A549 treated with Mapracorat at 1 μM for 4 hours (cell line): ENCODE results near the gene SLC17A8. TPM values are rescaled to one million over a fixed set of nuclear protein-coding genes. Genes with fewer than 3 reads are reported as not detected.

Source experiments
- total RNA-seq: library from RNA; stranded (reverse); fragments of 200-300 nt; extraction: Qiagen RNA extraction; gene quantifications from 5 replicates; pipeline ENCODE4 v1.2.3, GENCODE V29; 2022

SLC17A8 gene
- 0.03 TPM in 1 of 5 replicates, not detected in the others for total RNA-seq

DNA sequence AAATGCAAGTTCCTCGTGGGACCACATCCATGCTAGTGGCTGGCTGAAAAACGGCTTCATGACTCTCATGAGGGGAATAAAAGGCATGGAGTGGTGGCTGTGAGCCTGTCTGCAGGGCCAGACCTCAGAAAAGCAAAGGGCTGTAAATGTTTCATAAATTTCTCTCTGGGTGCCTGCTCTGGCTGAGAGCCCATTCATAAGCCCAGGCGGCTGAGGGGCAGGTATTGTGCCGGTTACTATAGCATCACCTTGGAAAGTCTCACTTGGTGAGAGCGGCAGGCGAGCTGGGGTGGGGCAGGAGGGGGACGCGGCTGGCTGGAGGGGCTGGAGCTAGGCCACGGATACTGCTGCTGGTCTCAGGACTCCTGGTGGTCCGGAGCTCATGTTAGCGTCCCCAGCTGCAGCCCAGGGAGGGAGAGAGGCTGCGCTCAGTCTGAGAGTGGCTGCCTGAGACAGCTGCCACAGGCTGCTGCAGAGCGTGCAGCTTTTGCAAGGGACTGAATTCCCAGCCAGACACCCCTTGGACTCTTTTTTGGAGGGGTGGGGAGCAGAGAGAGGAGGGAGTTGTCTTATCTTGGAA, at the start of gene SLC17A8:
TSS of gene SLC17A8 (plus strand) at position 431 of the 580 bp plus-strand sequence. CDS start 318 bp downstream, outside the sequence.

Other genes starting within 250 kb of the SLC17A8 start
- 10.3 to 12.6 TPM (median 12.3 TPM) in 5 replicates for gene BLTP3B, start 214.2 kb upstream of the SLC17A8 start, total RNA-seq
- gene ACTR6, start 156.3 kb upstream of the SLC17A8 start, total RNA-seq, result 17.4 to 27.9 TPM (median 21.8 TPM) in 5 replicates
- gene DEPDC4, start 90.0 kb upstream of the SLC17A8 start, total RNA-seq, result 0.85 to 1.8 TPM (median 1.5 TPM) in 5 replicates
- gene SCYL2, start 89.9 kb upstream of the SLC17A8 start, total RNA-seq, result 15.9 to 21.3 TPM (median 20.2 TPM) in 5 replicates
- 0.07 to 0.48 TPM (median 0.20 TPM) in 3 of 5 replicates, not detected in the others for gene NR1H4, start 116.8 kb downstream of the SLC17A8 start, total RNA-seq
- 6.2 to 9.2 TPM (median 9.0 TPM) in 5 replicates for gene GAS2L3, start 216.6 kb downstream of the SLC17A8 start, total RNA-seq